Fibroblast of villous mesenchyme (primary cell): ENCODE measurements around the gene SEC16A. TPM values are rescaled to one million over a fixed set of nuclear protein-coding genes. Genes with fewer than 3 reads are reported as not detected.

Experiments
- DNase-seq: peaks from one replicate; pipeline ENCODE4 v3.0.0-alpha.2; 2010; ENCODE audit warnings: low read depth
- H3K4me3 ChIP-seq: 2 replicates; pipeline ENCODE4 v1.5.1; 2011; ENCODE audit warnings: low read depth, mild to moderate bottlenecking, low read length
- CTCF ChIP-seq: IDR thresholded peaks from 2 replicates; pipeline ENCODE4 v1.5.1; 2012; ENCODE audit warnings: low read depth, mild to moderate bottlenecking, low read length; ENCODE audit not compliant: insufficient read depth
- total RNA-seq: library from RNA; depleted of rRNA; stranded (reverse); fragments of >200 nt; gene quantifications from 2 replicates; pipeline ENCODE4 v1.2.3, GENCODE V29; 2012

Gene SEC16A
- total RNA-seq, 1 donor = 43.2 TPM

GRCh38 chr9:136507992-136508375 lies 25.1 kb upstream of the SEC16A start:
- no peak for TF ChIP-seq CTCF
- DNase-seq = no peak
- no peak overlapping the region for H3K4me3 ChIP-seq

- no peak overlapping the region for H3K4me3 ChIP-seq
- DNase-seq = no peak
- no peak for TF ChIP-seq CTCF
These were observed 24.6 kb upstream of the SEC16A start for GRCh38 chr9:136507221-136507991.

GRCh38 chr9:136506425-136506824 lies 23.6 kb upstream of the SEC16A start:
- no peak for TF ChIP-seq CTCF
- DNase-seq = no peak
- no peak overlapping the region for H3K4me3 ChIP-seq

GRCh38 chr9:136505406-136506403 lies 22.9 kb upstream of the SEC16A start:
- no peak for DNase-seq
- TF ChIP-seq CTCF = no peak
- H3K4me3 ChIP-seq = no peak overlapping the region

- TF ChIP-seq CTCF = no peak
- DNase-seq = no peak
- no peak overlapping the region for H3K4me3 ChIP-seq
These were observed 21.9 kb upstream of the SEC16A start for GRCh38 chr9:136504512-136505348.

GRCh38 chr9:136502940-136503550 lies 20.2 kb upstream of the SEC16A start:
- DNase-seq = no peak
- no peak overlapping the region for H3K4me3 ChIP-seq
- no peak for TF ChIP-seq CTCF
